A673 (cell line): ENCODE measurements around the gene BNC2. TPM values are rescaled to one million over a fixed set of nuclear protein-coding genes. Genes with fewer than 3 reads are reported as not detected.

Experiments
- BruUV-seq: library from RNA; stranded (reverse); fragments of 400-500 nt; replicated peaks from 2 replicates; lab custom pipeline; 2021; lab: Mats Ljungman, UMichigan
- CTCF ChIA-PET: fragments of 300-600 bp; sonication (Branson Sonifier 250); formaldehyde crosslinking; loops from one replicate; lab custom pipeline; 2022; ENCODE audit warnings: antibody characterized with exemption; lab: Charles Lee
- POLR2A ChIA-PET: fragments of 300-600 bp; sonication (Branson Sonifier 250); formaldehyde crosslinking; loops from one replicate; lab custom pipeline; 2022; ENCODE audit warnings: antibody characterized with exemption; ENCODE audit not compliant: low non-redundant PET; lab: Charles Lee
- DNase-seq: peaks from one replicate; pipeline ENCODE4 v3.0.0-alpha.2; 2015; ENCODE audit warnings: low spot score
- H3K27ac ChIP-seq: fragments of 200-600 bp; sonication (generic); 2 replicates; pipeline ENCODE4 v1.5.1; 2016; ENCODE audit warnings: mixed run types, low read depth, mild to moderate bottlenecking, mixed read lengths, antibody characterized with exemption, low read length; ENCODE audit not compliant: poor library complexity, severe bottlenecking
- H3K27me3 ChIP-seq: fragments of 200-600 bp; sonication (generic); replicated peaks from 2 replicates; pipeline ENCODE4 v1.6.1; 2017; ENCODE audit warnings: mixed run types, low read depth, mild to moderate bottlenecking, mixed read lengths, antibody characterized with exemption, low read length; ENCODE audit not compliant: insufficient read depth, poor library complexity
- H3K36me3 ChIP-seq: fragments of 200-600 bp; sonication (generic); 2 replicates; pipeline ENCODE4 v1.6.1; 2016; ENCODE audit warnings: mixed run types, mild to moderate bottlenecking, mixed read lengths, antibody characterized with exemption, low read length; ENCODE audit not compliant: insufficient read depth, poor library complexity, severe bottlenecking
- H3K4me1 ChIP-seq: fragments of 200-600 bp; sonication (generic); 2 replicates; pipeline ENCODE4 v1.6.1; 2017; ENCODE audit warnings: mixed run types, mild to moderate bottlenecking, mixed read lengths, antibody characterized with exemption, low read length; ENCODE audit not compliant: insufficient read depth, poor library complexity, severe bottlenecking
- H3K4me3 ChIP-seq: fragments of 200-600 bp; sonication (generic); 2 replicates; pipeline ENCODE4 v1.5.1; 2016; ENCODE audit warnings: low read depth, mixed run types, mild to moderate bottlenecking, mixed read lengths, low read length; ENCODE audit not compliant: poor library complexity, severe bottlenecking
- H3K9me3 ChIP-seq: fragments of 200-600 bp; sonication (generic); 2 replicates; pipeline ENCODE4 v1.6.1; 2016; ENCODE audit warnings: mixed run types, low read depth, mild to moderate bottlenecking, mixed read lengths, antibody characterized with exemption, low read length; ENCODE audit not compliant: poor library complexity, severe bottlenecking
- CTCF ChIP-seq: fragments of 300-800, 200-600 bp; sonication (generic); conservative IDR thresholded peaks from 2 replicates; pipeline ENCODE4 v1.5.1; 2017; ENCODE audit warnings: low read depth, mild to moderate bottlenecking, antibody characterized with exemption, low read length, moderate library complexity, mixed read lengths
- EZH2 ChIP-seq: fragments of 200-600 bp; sonication (generic); IDR thresholded peaks from 2 replicates; pipeline ENCODE4 v1.6.1; 2017; ENCODE audit warnings: borderline replicate concordance, low read depth, mild to moderate bottlenecking, mixed read lengths, antibody characterized with exemption, low read length; ENCODE audit not compliant: poor library complexity, severe bottlenecking
- intact Hi-C: fragments of 100-400 bp; cut with micrococcal nuclease; formaldehyde crosslinking; loops from one replicate; pipeline ENCODE4 v1.10.0; 2022; ENCODE audit not compliant: unreplicated experiment
- total RNA-seq: library from RNA; stranded (reverse); gene quantifications from 2 replicates; pipeline ENCODE4 v1.2.3, GENCODE V29; 2021

BNC2 gene
- total RNA-seq, 1 experiment from 2014 or later = 0.45 TPM

GRCh38 chr9:16828340-16829281 lies 41.9 kb downstream of the BNC2 start:
- ChIA-PET POLR2A (no interaction called here), CTCF (no interaction called here)
- DNase-seq = no peak
- H3K9me3 ChIP-seq = no peaks in the 10 kb centered on the region
- TF ChIP-seq CTCF (no peak), EZH2 (no peak)
- intact Hi-C loops = no loop called here
- H3K4me3 ChIP-seq = no peak overlapping the region
- H3K27ac ChIP-seq = no peak overlapping the region
- BruUV-seq = no TSS peak
- H3K36me3 ChIP-seq = no peaks in the 10 kb centered on the region
- H3K4me1 ChIP-seq = no peaks in the 10 kb centered on the region
- H3K27me3 ChIP-seq = no peaks in the 10 kb centered on the region

- TF ChIP-seq CTCF (no peak), EZH2 (no peak)
- H3K4me3 ChIP-seq = no peak overlapping the region
- CTCF ChIA-PET = no interaction called here
- H3K36me3 ChIP-seq = no peaks in the 10 kb centered on the region
- H3K9me3 ChIP-seq = no peaks in the 10 kb centered on the region
- no peaks in the 10 kb centered on the region for H3K27me3 ChIP-seq
- H3K27ac ChIP-seq = no peak overlapping the region
- peak; percentile 6 for DNase-seq
- POLR2A ChIA-PET = no interaction called here
- no peaks in the 10 kb centered on the region for H3K4me1 ChIP-seq
- intact Hi-C loops = no loop called here
- BruUV-seq = no TSS peak
Measured at GRCh38 chr9:16825971-16826625, 44.4 kb downstream of the BNC2 start.

GRCh38 chr9:16825331-16825725 lies 45.1 kb downstream of the BNC2 start:
- Histone ChIP-seq H3K36me3 (no peaks in the 10 kb centered on the region), H3K9me3 (no peaks in the 10 kb centered on the region), H3K27me3 (no peaks in the 10 kb centered on the region), H3K4me3 (no peak overlapping the region), H3K27ac (no peak overlapping the region), H3K4me1 (no peaks in the 10 kb centered on the region)
- POLR2A ChIA-PET = no interaction called here
- BruUV-seq = no TSS peak
- TF ChIP-seq CTCF (no peak), EZH2 (no peak)
- DNase-seq = no peak
- CTCF ChIA-PET = no interaction called here
- intact Hi-C loops = no loop called here
